Measurements from ENCODE around the gene NCAN. TPM values are rescaled to one million over a fixed set of nuclear protein-coding genes. Genes with fewer than 3 reads are reported as not detected.
A peak's percentile ranks its signal among the peaks of the same experiment; 100 is the strongest.

Gene NCAN
- total RNA-seq, 1 donor from 2014 or later: 186 TPM

DNA sequence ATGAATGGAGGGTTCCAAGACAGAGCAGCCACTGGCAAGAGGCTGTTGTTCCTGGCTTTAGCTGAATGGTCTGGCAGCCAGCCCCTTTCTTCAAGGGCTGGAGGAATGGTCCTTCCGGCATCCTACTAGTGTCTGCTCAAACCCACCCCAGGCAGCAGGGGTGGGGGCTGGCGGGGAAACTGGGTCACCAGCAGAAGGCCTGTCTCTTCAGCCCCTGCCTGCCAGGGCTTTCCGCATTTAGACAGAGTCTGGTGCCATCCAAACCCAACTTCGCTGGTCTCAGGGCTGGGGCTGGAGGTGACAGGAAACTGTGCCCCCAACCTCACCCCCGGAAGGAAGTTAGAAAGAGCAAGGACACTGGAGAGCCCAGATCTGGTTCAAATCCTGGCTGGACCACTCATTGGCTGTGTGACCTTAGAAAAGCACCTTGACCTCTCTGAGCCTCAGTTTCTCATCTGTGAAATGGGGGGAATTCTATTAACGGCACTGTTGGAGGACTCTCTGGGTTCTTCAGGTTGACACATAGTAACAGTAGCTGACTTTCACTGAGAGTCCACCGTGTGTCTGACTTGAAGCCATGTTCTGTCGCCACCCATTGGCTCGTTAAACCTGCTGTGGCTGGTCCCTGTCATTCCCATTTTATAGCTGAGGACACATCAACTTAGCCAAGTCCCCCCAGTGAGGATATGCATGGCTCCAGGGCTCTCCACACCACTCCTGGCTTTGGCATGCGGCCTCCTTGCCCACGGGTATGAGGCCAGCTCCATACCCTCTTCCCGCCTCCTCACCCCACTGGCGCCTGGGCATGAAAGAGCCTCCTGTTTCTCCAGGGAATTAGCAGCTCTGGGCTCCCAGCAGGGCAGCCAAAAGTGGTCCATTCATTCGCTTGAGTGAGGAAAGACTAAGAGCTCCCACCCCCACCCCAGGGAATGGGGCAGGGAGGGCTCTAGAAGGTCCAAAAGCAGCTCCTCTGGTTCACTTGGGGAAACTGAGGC lies 6.0 kb upstream of the NCAN start:
- Mint-ChIP-seq H3K9me3 (ENCODE audit: unreplicated experiment) (peaks cover 6% of the 10 kb centered on the region), H3K27ac (ENCODE audit: unreplicated experiment) (no peak overlapping the region), H3K36me3 (ENCODE audit: unreplicated experiment) (no peaks in the 10 kb centered on the region), H3K4me3 (ENCODE audit: unreplicated experiment) (no peak overlapping the region), H3K4me1 (ENCODE audit: low read depth, unreplicated experiment) (peaks cover 16% of the 10 kb centered on the region), H3K27me3 (ENCODE audit: unreplicated experiment) (peaks cover 18% of the 10 kb centered on the region)
- TF ChIP-seq CTCF (IDR thresholded peaks at IDR 0.05; ENCODE audit: partially characterized antibody, unreplicated experiment): no peak
- DNase-seq: no peak

DNA sequence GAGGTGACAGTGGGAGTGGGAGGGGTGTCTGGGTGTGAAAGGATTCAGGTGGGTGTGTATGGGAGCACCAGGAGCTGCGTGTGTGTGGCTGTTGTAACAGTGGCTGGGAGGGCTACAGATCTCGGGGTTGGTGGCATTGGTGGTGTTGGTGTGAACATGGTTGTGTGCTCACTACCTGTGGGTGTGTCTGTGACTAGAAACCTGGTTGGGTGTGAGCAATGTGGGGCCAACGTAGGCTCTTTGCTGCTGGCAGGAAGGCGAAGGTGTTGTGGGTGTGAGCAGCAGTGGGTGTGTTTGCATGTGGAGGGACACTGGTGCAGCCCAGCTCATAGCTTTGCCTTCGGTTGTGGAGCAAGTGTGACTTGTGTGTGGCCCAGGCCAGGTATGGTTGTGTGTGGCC lies 4.8 kb upstream of the NCAN start:
- no peak for TF ChIP-seq CTCF (IDR thresholded peaks at IDR 0.05; ENCODE audit: partially characterized antibody, unreplicated experiment)
- Mint-ChIP-seq H3K9me3 (ENCODE audit: unreplicated experiment) (peaks cover 9% of the 10 kb centered on the region), H3K27ac (ENCODE audit: unreplicated experiment) (no peak overlapping the region), H3K4me1 (ENCODE audit: low read depth, unreplicated experiment) (peaks cover 17% of the 10 kb centered on the region), H3K36me3 (ENCODE audit: unreplicated experiment) (no peaks in the 10 kb centered on the region), H3K27me3 (ENCODE audit: unreplicated experiment) (peaks cover 22% of the 10 kb centered on the region), H3K4me3 (ENCODE audit: unreplicated experiment) (no peak overlapping the region)
- no peak for DNase-seq

DNA sequence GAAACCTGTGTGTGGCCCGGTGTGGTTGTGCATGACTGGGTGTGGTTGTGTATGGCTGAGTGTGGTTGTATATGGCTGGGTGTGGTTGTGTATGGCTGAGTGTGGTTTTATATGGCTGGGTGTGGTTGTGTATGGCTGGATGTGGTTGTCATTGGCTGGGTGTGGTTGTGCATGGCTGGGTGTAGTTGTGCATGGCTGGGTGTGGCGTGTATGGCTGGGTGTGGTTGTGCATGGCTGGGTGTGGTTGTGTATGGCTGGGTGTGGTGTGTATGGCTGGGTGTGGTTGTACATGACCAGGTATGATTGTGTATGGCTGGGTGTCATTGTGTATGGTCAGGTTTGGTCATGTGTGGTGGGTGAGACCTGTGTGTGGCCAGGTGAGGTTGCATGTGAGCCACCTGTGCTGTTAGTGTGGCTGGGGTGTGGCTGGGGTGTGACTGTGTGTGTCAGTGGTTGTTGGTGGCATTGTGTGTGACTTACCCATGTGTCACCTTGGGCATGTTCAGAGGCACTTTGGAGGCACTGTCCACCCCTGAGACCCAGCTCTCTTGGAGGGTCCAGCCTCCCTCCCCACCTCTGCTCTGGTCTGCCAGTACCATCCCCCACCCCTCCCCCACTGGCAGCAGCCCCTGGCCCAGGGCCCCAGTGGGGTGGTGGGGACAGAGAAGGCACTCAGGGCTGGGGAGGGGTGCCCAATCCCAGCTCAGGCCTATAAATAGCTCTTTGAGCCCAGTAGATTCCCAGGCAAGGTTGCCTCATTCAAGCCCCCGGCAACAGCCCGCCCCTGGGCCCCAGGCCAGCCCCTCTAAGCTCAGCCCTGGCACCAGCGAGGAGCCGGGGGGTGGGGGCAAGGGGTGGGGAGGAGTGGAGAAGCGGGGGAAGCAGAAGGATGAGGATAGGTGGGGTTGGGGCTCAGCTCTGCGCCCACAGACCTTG lies 3.9 kb upstream of the NCAN start:
- Mint-ChIP-seq H3K36me3 (ENCODE audit: unreplicated experiment) (no peaks in the 10 kb centered on the region), H3K4me3 (ENCODE audit: unreplicated experiment) (peak overlapping the region; percentile 59), H3K27me3 (ENCODE audit: unreplicated experiment) (peaks cover 24% of the 10 kb centered on the region), H3K4me1 (ENCODE audit: low read depth, unreplicated experiment) (peaks cover 17% of the 10 kb centered on the region), H3K27ac (ENCODE audit: unreplicated experiment) (no peak overlapping the region), H3K9me3 (ENCODE audit: unreplicated experiment) (peaks cover 9% of the 10 kb centered on the region)
- DNase-seq: no peak
- no peak for TF ChIP-seq CTCF (IDR thresholded peaks at IDR 0.05; ENCODE audit: partially characterized antibody, unreplicated experiment)

GRCh38 chr19:19209372-19209771 lies 2.4 kb upstream of the NCAN start:
- Mint-ChIP-seq H3K9me3 (ENCODE audit: unreplicated experiment) (peaks cover 9% of the 10 kb centered on the region), H3K27ac (ENCODE audit: unreplicated experiment) (no peak overlapping the region), H3K27me3 (ENCODE audit: unreplicated experiment) (peaks cover 24% of the 10 kb centered on the region), H3K36me3 (ENCODE audit: unreplicated experiment) (peaks cover 2% of the 10 kb centered on the region), H3K4me1 (ENCODE audit: low read depth, unreplicated experiment) (peaks cover 29% of the 10 kb centered on the region), H3K4me3 (ENCODE audit: unreplicated experiment) (no peak overlapping the region)
- no peak for TF ChIP-seq CTCF (IDR thresholded peaks at IDR 0.05; ENCODE audit: partially characterized antibody, unreplicated experiment)
- DNase-seq: no peak
